Endodermal cell (in vitro differentiated cells): ENCODE data around the gene JAKMIP1. TPM values are rescaled to one million over a fixed set of nuclear protein-coding genes. Genes with fewer than 3 reads are reported as not detected.
"Not testable (repeated sequence)": the region's sequence is repeated elsewhere in the genome, so short reads cannot be mapped to it uniquely, and the experiment has no call there.

Experiments used
- DNase-seq: peaks from one replicate; pipeline ENCODE4 v3.0.0-alpha.2; 2017
- H3K27ac ChIP-seq: 2 replicates; pipeline ENCODE4 v1.5.1; 2013; ENCODE audit warnings: mild to moderate bottlenecking, low read depth, low read length, moderate library complexity
- H3K27me3 ChIP-seq: 2 replicates; pipeline ENCODE4 v1.6.1; 2013; ENCODE audit warnings: mild to moderate bottlenecking, low read length, moderate library complexity; ENCODE audit not compliant: insufficient read depth, control insufficient read depth, poor library complexity, severe bottlenecking
- H3K36me3 ChIP-seq: 2 replicates; pipeline ENCODE4 v1.7.0; 2013; ENCODE audit warnings: mild to moderate bottlenecking, low read length, moderate library complexity; ENCODE audit not compliant: control insufficient read depth, insufficient read depth
- H3K4me1 ChIP-seq: one replicate; pipeline ENCODE4 v1.7.0; 2013; ENCODE audit warnings: low read length; ENCODE audit not compliant: control insufficient read depth, insufficient read depth
- H3K4me3 ChIP-seq: 2 replicates; pipeline ENCODE4 v1.5.1; 2013; ENCODE audit warnings: mild to moderate bottlenecking, low read length, moderate library complexity
- H3K9ac ChIP-seq: 2 replicates; pipeline ENCODE4 v1.6.1; 2013; ENCODE audit warnings: mild to moderate bottlenecking, low read length, moderate library complexity; ENCODE audit not compliant: poor library complexity, severe bottlenecking; ENCODE audit errors: extremely low read depth
- H3K9me3 ChIP-seq: 2 replicates; pipeline ENCODE4 v1.6.1; 2013; ENCODE audit warnings: mild to moderate bottlenecking, low read length, moderate library complexity; ENCODE audit not compliant: control insufficient read depth
- H3K27ac Mint-ChIP-seq: 2 replicates; pipeline ENCODE4 v1.8.0; 2020; ENCODE audit warnings: mixed read lengths
- H3K27me3 Mint-ChIP-seq: 2 replicates; pipeline ENCODE4 v1.8.0; 2021; ENCODE audit warnings: mild to moderate bottlenecking, mixed read lengths; ENCODE audit not compliant: insufficient read depth
- H3K36me3 Mint-ChIP-seq: 2 replicates; pipeline ENCODE4 v1.8.0; 2020; ENCODE audit warnings: low read depth, mixed read lengths
- H3K4me1 Mint-ChIP-seq: 2 replicates; pipeline ENCODE4 v1.8.0; 2020; ENCODE audit warnings: mixed read lengths
- H3K4me3 Mint-ChIP-seq: 2 replicates; pipeline ENCODE4 v1.8.0; 2020; ENCODE audit warnings: mild to moderate bottlenecking, moderate library complexity, mixed read lengths
- H3K9me3 Mint-ChIP-seq: 2 replicates; pipeline ENCODE4 v1.8.0; 2020; ENCODE audit warnings: mild to moderate bottlenecking, mixed read lengths
- WGBS, 2 experiments: methylation state at CpG; one replicate each; pipeline versions ENCODE4 v1.1.5 to v1.1.7; 2013; ENCODE audit warnings: missing lambda C conversion rate in 2 of 2, mixed read lengths in 1 of 2; ENCODE audit not compliant: insufficient coverage in 1 of 2, insufficient read length in 1 of 2; 5-methylcytosine and 5-hydroxymethylcytosine counted together
- total RNA-seq, 2 donors: library from RNA; stranded (reverse); fragmentation: NEBNext Ultra II Directional in 1 of 2; extraction: Animal tissue kit (Norgen Biotek cat#: 25700) in 1 of 2; gene quantifications; 2 replicates in 1 of 2; 3 replicates in 1 of 2; pipeline ENCODE4 v1.2.1, GENCODE V29; 2021
- TF ChIP-seq, protein P1 (sequence below): fragments of 200-600 bp; sonication (generic); conservative IDR thresholded peaks from 2 replicates; pipeline ENCODE4 v1.5.0; 2021; ENCODE audit warnings: antibody characterized with exemption, mild to moderate bottlenecking

The JAKMIP1 gene
- total RNA-seq, 2 donors from 2014 or later, result 10.4 to 11.2 TPM

GRCh38 chr4:6008766-6009385 is 191.5 kb downstream of the JAKMIP1 start:
- no peak overlapping the region for H3K27ac Mint-ChIP-seq
- Histone ChIP-seq H3K9me3 (no peaks in the 10 kb centered on the region), H3K27ac (no peak overlapping the region), H3K4me1 (no peaks in the 10 kb centered on the region), H3K27me3 (peaks cover 40% of the 10 kb centered on the region), H3K36me3 (no peaks in the 10 kb centered on the region), H3K4me3 (no peak overlapping the region), H3K9ac (no peak overlapping the region)
- TF ChIP-seq, protein P1, sequence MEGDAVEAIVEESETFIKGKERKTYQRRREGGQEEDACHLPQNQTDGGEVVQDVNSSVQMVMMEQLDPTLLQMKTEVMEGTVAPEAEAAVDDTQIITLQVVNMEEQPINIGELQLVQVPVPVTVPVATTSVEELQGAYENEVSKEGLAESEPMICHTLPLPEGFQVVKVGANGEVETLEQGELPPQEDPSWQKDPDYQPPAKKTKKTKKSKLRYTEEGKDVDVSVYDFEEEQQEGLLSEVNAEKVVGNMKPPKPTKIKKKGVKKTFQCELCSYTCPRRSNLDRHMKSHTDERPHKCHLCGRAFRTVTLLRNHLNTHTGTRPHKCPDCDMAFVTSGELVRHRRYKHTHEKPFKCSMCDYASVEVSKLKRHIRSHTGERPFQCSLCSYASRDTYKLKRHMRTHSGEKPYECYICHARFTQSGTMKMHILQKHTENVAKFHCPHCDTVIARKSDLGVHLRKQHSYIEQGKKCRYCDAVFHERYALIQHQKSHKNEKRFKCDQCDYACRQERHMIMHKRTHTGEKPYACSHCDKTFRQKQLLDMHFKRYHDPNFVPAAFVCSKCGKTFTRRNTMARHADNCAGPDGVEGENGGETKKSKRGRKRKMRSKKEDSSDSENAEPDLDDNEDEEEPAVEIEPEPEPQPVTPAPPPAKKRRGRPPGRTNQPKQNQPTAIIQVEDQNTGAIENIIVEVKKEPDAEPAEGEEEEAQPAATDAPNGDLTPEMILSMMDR, result no peak
- H3K4me1 Mint-ChIP-seq, result peaks cover 5% of the 10 kb centered on the region
- WGBS, 2 experiments, result 87 to 92% methylated on average over 19 of the region's 19 CpGs
- peaks cover 48% of the 10 kb centered on the region for H3K27me3 Mint-ChIP-seq
- peak; percentile 38 for DNase-seq
- peaks cover 2% of the 10 kb centered on the region for H3K36me3 Mint-ChIP-seq
- H3K9me3 Mint-ChIP-seq, result no peaks in the 10 kb centered on the region
- no peak overlapping the region for H3K4me3 Mint-ChIP-seq

DNA sequence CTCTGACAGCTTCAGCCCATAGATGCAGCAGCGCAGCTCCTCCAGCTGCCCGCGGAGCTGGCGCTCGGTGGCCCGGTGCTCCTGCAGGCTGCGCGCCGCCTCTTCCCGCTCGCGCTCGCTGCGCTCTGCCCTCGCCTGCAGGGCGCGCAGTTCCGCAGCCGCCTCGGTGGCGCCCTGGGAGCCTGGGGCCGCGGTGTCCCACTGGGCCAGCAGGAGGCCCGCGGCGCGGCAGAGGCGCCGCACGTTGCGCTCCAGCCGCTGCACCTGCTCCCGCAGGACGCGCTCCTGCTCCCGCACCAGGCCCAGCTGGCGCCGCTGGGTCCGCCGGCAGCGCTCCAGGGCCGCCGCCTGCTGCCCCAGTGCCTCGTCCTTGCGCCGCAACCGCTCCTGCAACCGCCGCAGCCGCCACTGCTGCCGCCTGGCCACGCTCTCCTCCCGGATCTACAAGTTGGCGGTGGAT is 192.2 kb downstream of the JAKMIP1 start:
- TF ChIP-seq, protein P1, result peak; percentile 73
- no peak overlapping the region for H3K9ac ChIP-seq
- WGBS, 2 experiments, result 14 to 23% methylated on average over 43 to 54 of the region's 54 CpGs
- no peak overlapping the region for H3K4me3 Mint-ChIP-seq
- H3K4me1 ChIP-seq, result no peaks in the 10 kb centered on the region
- H3K27me3 ChIP-seq, result peaks cover 40% of the 10 kb centered on the region
- H3K27ac ChIP-seq, result no peak overlapping the region
- no peaks in the 10 kb centered on the region for H3K9me3 ChIP-seq
- H3K4me1 Mint-ChIP-seq, result peaks cover 5% of the 10 kb centered on the region
- H3K4me3 ChIP-seq, result no peak overlapping the region
- H3K36me3 Mint-ChIP-seq, result peaks cover 2% of the 10 kb centered on the region
- no peaks in the 10 kb centered on the region for H3K36me3 ChIP-seq
- H3K27ac Mint-ChIP-seq, result no peak overlapping the region
- H3K27me3 Mint-ChIP-seq, result peaks cover 48% of the 10 kb centered on the region
- DNase-seq, result peak; percentile 86
- no peaks in the 10 kb centered on the region for H3K9me3 Mint-ChIP-seq

DNA sequence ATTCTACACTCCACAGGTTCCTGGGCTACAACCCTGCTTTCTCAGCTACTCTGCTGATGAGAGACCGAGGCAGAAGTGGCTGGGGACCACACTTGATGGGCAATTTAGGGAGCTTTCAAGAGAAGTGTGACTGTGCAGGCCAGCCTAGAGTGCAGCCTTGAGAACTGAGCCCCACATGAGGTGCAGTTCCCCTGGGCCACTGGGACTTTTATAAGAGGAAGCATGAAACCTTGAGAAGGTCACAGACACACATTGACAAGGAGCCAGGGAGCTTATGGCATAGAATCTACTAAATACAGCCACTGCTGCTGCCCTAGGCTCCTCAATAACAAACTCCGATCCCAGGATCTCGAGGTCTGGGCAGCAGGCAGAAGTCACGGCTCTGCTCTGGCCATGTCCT is 195.2 kb downstream of the JAKMIP1 start:
- Histone ChIP-seq H3K36me3 (no peaks in the 10 kb centered on the region), H3K27ac (no peak overlapping the region), H3K9me3 (no peaks in the 10 kb centered on the region), H3K4me1 (no peaks in the 10 kb centered on the region), H3K9ac (no peak overlapping the region), H3K4me3 (no peak overlapping the region), H3K27me3 (peaks cover 36% of the 10 kb centered on the region)
- DNase-seq, result peak; percentile 26
- Mint-ChIP-seq H3K36me3 (peaks cover 2% of the 10 kb centered on the region), H3K4me3 (no peak overlapping the region), H3K27ac (no peak overlapping the region), H3K27me3 (peaks cover 42% of the 10 kb centered on the region), H3K4me1 (peaks cover 5% of the 10 kb centered on the region), H3K9me3 (no peaks in the 10 kb centered on the region)
- 90 to 93% methylated on average over 4 of the region's 4 CpGs for WGBS, 2 experiments
- TF ChIP-seq, protein P1, result no peak

DNA sequence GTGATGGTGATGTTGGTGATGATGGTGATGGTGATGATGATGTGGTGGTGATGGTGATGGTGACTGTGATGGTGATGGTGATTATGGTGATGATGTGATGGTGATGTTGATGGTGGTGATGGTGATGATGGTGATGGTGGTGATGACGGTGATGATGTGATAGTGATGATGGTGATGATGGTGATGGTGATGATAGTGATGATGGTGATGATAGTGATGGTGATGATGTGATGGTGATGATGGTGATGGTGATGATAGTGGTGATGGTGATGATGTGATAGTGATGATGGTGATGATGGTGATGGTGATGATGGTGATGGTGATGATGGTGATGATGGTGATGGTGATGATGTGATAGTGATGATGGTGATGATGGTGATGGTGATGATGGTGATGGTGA is 196.9 kb downstream of the JAKMIP1 start:
- not testable (repeated sequence) for H3K36me3 ChIP-seq, DNase-seq, H3K9ac ChIP-seq, H3K36me3 Mint-ChIP-seq, H3K4me3 Mint-ChIP-seq, H3K27ac Mint-ChIP-seq, H3K9me3 Mint-ChIP-seq, H3K4me1 ChIP-seq, H3K4me1 Mint-ChIP-seq, H3K4me3 ChIP-seq, H3K27ac ChIP-seq, H3K9me3 ChIP-seq
- H3K27me3 Mint-ChIP-seq, result peaks cover 26% of the 10 kb centered on the region
- 92% methylated on average over 1 of the region's 1 CpG for WGBS, 2 experiments
- H3K27me3 ChIP-seq, result peaks cover 19% of the 10 kb centered on the region
